Forelimb muscle (tissue), 1 donor: ENCODE data around the gene CHST15. TPM values are rescaled to one million over a fixed set of nuclear protein-coding genes. Genes with fewer than 3 reads are reported as not detected.

Experiments
- DNase-seq: peaks from one replicate; pipeline ENCODE4 v3.0.0-alpha.2; 2013; ENCODE audit warnings: low read depth
- polyA plus RNA-seq: library from polyadenylated mRNA; unstranded; fragments of 120-200 nt; gene quantifications from one replicate; pipeline ENCODE4 v1.2.1, GENCODE V29; 2013; ENCODE audit not compliant: insufficient read length

CHST15 gene
- polyA plus RNA-seq, 1 donor, result 13.9 TPM

GRCh38 chr10:124066126-124066700 is 27.2 kb downstream of the CHST15 start:
- DNase-seq, result no peak

GRCh38 chr10:124065382-124066125 is 27.8 kb downstream of the CHST15 start:
- DNase-seq, result no peak

GRCh38 chr10:124064676-124065075 is 28.7 kb downstream of the CHST15 start:
- no peak for DNase-seq

- no peak for DNase-seq
These were observed 29.4 kb downstream of the CHST15 start for GRCh38 chr10:124063750-124064603.

GRCh38 chr10:124062390-124062789 is 31.0 kb downstream of the CHST15 start:
- DNase-seq, result no peak

- no peak for DNase-seq
These were observed 32.4 kb downstream of the CHST15 start for GRCh38 chr10:124061030-124061429.

- DNase-seq, result no peak
These were observed 33.2 kb downstream of the CHST15 start for GRCh38 chr10:124060148-124060720.

- DNase-seq, result no peak
These were observed 33.8 kb downstream of the CHST15 start for GRCh38 chr10:124059551-124059950.

GRCh38 chr10:124058346-124059003 is 34.9 kb downstream of the CHST15 start:
- no peak for DNase-seq

- DNase-seq, result no peak
These were observed 35.8 kb downstream of the CHST15 start for GRCh38 chr10:124057601-124058000.

GRCh38 chr10:124056337-124056980 is 36.9 kb downstream of the CHST15 start:
- no peak for DNase-seq

GRCh38 chr10:124053971-124054370 is 39.4 kb downstream of the CHST15 start:
- no peak for DNase-seq

GRCh38 chr10:124052561-124052960 is 40.8 kb downstream of the CHST15 start:
- no peak for DNase-seq

GRCh38 chr10:124050021-124051015 is 43.1 kb downstream of the CHST15 start:
- DNase-seq, result no peak

- no peak for DNase-seq
These were observed 43.9 kb downstream of the CHST15 start for GRCh38 chr10:124049484-124049883.

GRCh38 chr10:124048371-124049290 is 44.8 kb downstream of the CHST15 start:
- DNase-seq, result no peak

GRCh38 chr10:124047427-124048152 is 45.8 kb downstream of the CHST15 start:
- no peak for DNase-seq

- no peak for DNase-seq
These were observed 47.5 kb downstream of the CHST15 start for GRCh38 chr10:124045801-124046355.
